ENCODE data around the gene MCIDAS. TPM values are rescaled to one million over a fixed set of nuclear protein-coding genes. Genes with fewer than 3 reads are reported as not detected.

The MCIDAS gene
- total RNA-seq, 1 experiment from 2014 or later = 0.39 TPM

DNA sequence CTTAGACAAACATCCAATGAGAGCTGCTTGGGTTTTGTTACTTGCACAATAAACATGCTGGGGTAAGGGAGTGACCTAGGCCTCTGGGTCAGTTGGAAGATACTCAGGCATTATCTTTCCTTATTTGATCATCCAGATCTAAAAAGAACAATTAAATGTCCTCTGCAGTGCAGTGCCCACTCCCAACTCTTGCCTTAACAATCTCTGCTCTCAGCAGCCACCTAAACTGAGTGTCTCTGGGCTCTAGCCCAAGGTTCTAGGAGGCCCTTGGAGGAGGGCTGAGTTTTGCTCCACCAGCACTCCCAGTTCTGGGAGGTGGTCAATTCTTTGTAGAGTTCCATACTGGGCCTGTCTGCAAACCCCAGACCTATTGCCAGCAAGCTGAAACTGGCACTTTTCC, 1.8 kb downstream of the MCIDAS start:
- no peak overlapping the region for H2AK5ac ChIP-seq (ENCODE audit: insufficient read length, low read length)
- no peak overlapping the region for H3K18ac ChIP-seq (ENCODE audit: insufficient read length, low read depth, low read length)
- peaks cover 17 to 27% of the 10 kb centered on the region in 2 experiments for H3K4me1 Mint-ChIP-seq
- H4K5ac ChIP-seq (ENCODE audit: insufficient read length, low read depth, low read length) = no peak overlapping the region
- DNase-seq = no peak
- no peak overlapping the region for H2BK5ac ChIP-seq (ENCODE audit: insufficient read length, low read length)
- no peak overlapping the region for H3K23ac ChIP-seq (ENCODE audit: insufficient read length, low read depth, low read length)
- H4K8ac ChIP-seq (replicated peaks; ENCODE audit: insufficient read length, low read depth, low read length) = no peak overlapping the region
- H3T11ph ChIP-seq (ENCODE audit: low read length) = no peak overlapping the region
- no peaks in the 10 kb centered on the region; a peak in 1 of 7 replicates for H3K36me3 Mint-ChIP-seq (ENCODE audit: insufficient read depth in 1 of 3, low read depth in 3 of 3)
- no peak overlapping the region for H3K27ac ChIP-seq (ENCODE audit: insufficient read length, low read depth, low read length)
- no peak overlapping the region for H2BK120ac ChIP-seq (ENCODE audit: low read depth, low read length, poor library complexity, severe bottlenecking)
- H2BK12ac ChIP-seq (ENCODE audit: insufficient read length, low read depth, low read length) = no peak overlapping the region
- H3K27ac Mint-ChIP-seq = no peak overlapping the region
- H2BK20ac ChIP-seq (ENCODE audit: low read depth, low read length, poor library complexity, severe bottlenecking) = no peak overlapping the region
- TF ChIP-seq, protein P1, sequence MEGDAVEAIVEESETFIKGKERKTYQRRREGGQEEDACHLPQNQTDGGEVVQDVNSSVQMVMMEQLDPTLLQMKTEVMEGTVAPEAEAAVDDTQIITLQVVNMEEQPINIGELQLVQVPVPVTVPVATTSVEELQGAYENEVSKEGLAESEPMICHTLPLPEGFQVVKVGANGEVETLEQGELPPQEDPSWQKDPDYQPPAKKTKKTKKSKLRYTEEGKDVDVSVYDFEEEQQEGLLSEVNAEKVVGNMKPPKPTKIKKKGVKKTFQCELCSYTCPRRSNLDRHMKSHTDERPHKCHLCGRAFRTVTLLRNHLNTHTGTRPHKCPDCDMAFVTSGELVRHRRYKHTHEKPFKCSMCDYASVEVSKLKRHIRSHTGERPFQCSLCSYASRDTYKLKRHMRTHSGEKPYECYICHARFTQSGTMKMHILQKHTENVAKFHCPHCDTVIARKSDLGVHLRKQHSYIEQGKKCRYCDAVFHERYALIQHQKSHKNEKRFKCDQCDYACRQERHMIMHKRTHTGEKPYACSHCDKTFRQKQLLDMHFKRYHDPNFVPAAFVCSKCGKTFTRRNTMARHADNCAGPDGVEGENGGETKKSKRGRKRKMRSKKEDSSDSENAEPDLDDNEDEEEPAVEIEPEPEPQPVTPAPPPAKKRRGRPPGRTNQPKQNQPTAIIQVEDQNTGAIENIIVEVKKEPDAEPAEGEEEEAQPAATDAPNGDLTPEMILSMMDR (conservative IDR thresholded peaks at IDR 0.05) = no peak
- no peak overlapping the region for H3K4me3 Mint-ChIP-seq
- H3K4ac ChIP-seq (ENCODE audit: low read depth, low read length) = no peak overlapping the region
- H2BK15ac ChIP-seq (ENCODE audit: low read depth, low read length) = no peak overlapping the region
- no peaks in the 10 kb centered on the region for H3K79me1 ChIP-seq (ENCODE audit: insufficient read depth, low read depth, low read length, poor library complexity, severe bottlenecking)
- no peak overlapping the region for H3K56ac ChIP-seq (ENCODE audit: insufficient read length, low read depth, low read length)
- H4K20me1 ChIP-seq (ENCODE audit: control insufficient read depth, insufficient read depth, insufficient read length) = no peaks in the 10 kb centered on the region
- H3K9ac ChIP-seq (ENCODE audit: extremely low read depth, insufficient read length, low read length) = no peak overlapping the region
- H3K4me2 ChIP-seq (ENCODE audit: insufficient read depth, insufficient read length, low read length) = no peak overlapping the region
- H4K91ac ChIP-seq (ENCODE audit: insufficient read length, low read depth, low read length) = no peak overlapping the region
- no peaks in the 10 kb centered on the region for H3K9me3 ChIP-seq (ENCODE audit: control insufficient read depth, low read depth, low read length)
- no peaks in the 10 kb centered on the region for H3K79me2 ChIP-seq (ENCODE audit: insufficient read depth, low read length)
- H2AFZ ChIP-seq (ENCODE audit: low read length) = no peak overlapping the region
- no peaks in the 10 kb centered on the region for H3K4me1 ChIP-seq (ENCODE audit: insufficient read depth, low read length)
- H3K14ac ChIP-seq (ENCODE audit: insufficient read depth, low read length) = no peak overlapping the region
- peaks cover 86% of the 10 kb centered on the region for H3K27me3 ChIP-seq (ENCODE audit: insufficient read depth, low read length)
- peaks cover 3 to 10% of the 10 kb centered on the region in 2 experiments for H3K9me3 Mint-ChIP-seq
- H3K23me2 ChIP-seq (ENCODE audit: insufficient read length, low read depth, low read length, poor library complexity, severe bottlenecking) = peaks cover 8% of the 10 kb centered on the region
- peaks cover 98% of the 10 kb centered on the region for H3K27me3 Mint-ChIP-seq (ENCODE audit: low read depth)
